Measurements from ENCODE around the gene C2CD2. TPM values are rescaled to one million over a fixed set of nuclear protein-coding genes. Genes with fewer than 3 reads are reported as not detected.
A peak's percentile ranks its signal among the peaks of the same experiment; 100 is the strongest.

The C2CD2 gene
- total and polyA plus RNA-seq, 2 of the 8 experiments (the other 6 are each of a cell fraction or from before 2014, with no cell fraction given) = 10.4 to 13.0 TPM

DNA sequence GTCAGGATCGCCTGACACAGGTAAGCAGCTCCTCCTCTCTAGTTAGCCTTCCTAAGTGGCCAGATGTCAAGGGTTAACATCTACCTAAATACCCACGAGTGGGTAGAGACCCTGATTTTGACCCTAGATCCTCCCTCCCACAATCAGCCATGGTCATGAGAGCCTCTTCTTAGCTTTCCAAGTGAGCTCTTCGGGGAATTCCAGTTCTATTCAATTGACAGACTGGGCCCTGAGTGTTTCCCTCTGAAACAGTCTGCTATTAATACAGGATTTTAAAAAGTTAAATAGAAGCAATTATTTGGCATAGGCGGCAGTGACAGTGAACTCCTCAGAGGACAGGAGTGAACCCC is 28.1 kb downstream of the C2CD2 start:
- Histone ChIP-seq H4K20me1 (replicated peaks in 1 of 2; ENCODE audit: control insufficient read depth in 1 of 2, insufficient read depth in 2 of 2, low read length in 2 of 2) (no peaks in the 10 kb centered on the region), H3K36me3 (ENCODE audit: control insufficient read depth in 2 of 4, insufficient read depth in 4 of 4, low read length in 3 of 4) (no peaks in the 10 kb centered on the region), H3K79me1 (ENCODE audit: low read depth, low read length) (no peaks in the 10 kb centered on the region; the same call in 1 of the 2 replicates), H3K56ac (replicated peaks; ENCODE audit: insufficient read length, low read depth, low read length) (no peak overlapping the region), H3K4me3 (ENCODE audit: extremely low read depth in 1 of 4, insufficient read depth in 2 of 4, low read depth in 3 of 4, low read length in 4 of 4) (peak overlapping the region in 2 of 4 experiments; percentile 14 to 17; a peak in 1 of 8 replicates), H2BK120ac (replicated peaks; ENCODE audit: low read depth, low read length) (no peak overlapping the region), H2BK12ac (ENCODE audit: low read depth, low read length) (no peak overlapping the region), H3K4me2 (ENCODE audit: insufficient read depth in 1 of 2, low read depth in 2 of 2, low read length in 2 of 2) (peak overlapping the region; percentile 38 to 42), H2BK5ac (ENCODE audit: low read depth, low read length) (no peak overlapping the region), H3K23me2 (ENCODE audit: low read depth, low read length) (no peaks in the 10 kb centered on the region), H4K91ac (replicated peaks; ENCODE audit: insufficient read length, low read length) (peak overlapping the region; percentile 73), H2BK20ac (ENCODE audit: low read length) (no peak overlapping the region; the same call in 1 of the 2 replicates), H3K79me2 (ENCODE audit: control insufficient read depth in 1 of 2, insufficient read depth in 2 of 2, low read length in 2 of 2) (no peaks in the 10 kb centered on the region), H4K5ac (ENCODE audit: insufficient read length, low read depth, low read length) (no peak overlapping the region), H3K9me3 (ENCODE audit: insufficient read depth in 2 of 2, low read depth in 1 of 2, low read length in 1 of 2) (no peaks in the 10 kb centered on the region), H2BK15ac (ENCODE audit: low read length) (no peak overlapping the region), H3K4ac (replicated peaks; ENCODE audit: insufficient read length, low read depth, low read length) (no peak overlapping the region), H4K8ac (ENCODE audit: extremely low read depth, insufficient read depth, low read length) (no peak overlapping the region), H3K27me3 (replicated peaks in 1 of 4; ENCODE audit: control insufficient read depth in 3 of 4, extremely low read depth in 1 of 4, insufficient read depth in 3 of 4, low read length in 3 of 4) (no peaks in the 10 kb centered on the region), H3K9ac (replicated peaks in 1 of 4; ENCODE audit: extremely low read depth in 1 of 4, low read depth in 3 of 4, low read length in 3 of 4) (no peak overlapping the region), H3K23ac (ENCODE audit: insufficient read length) (no peak overlapping the region), H3K18ac (ENCODE audit: extremely low read depth, low read length) (no peak overlapping the region), H2AK5ac (ENCODE audit: low read depth, low read length) (peak overlapping the region; percentile 93; the same call in 1 of the 2 replicates), H2AFZ (ENCODE audit: low read length) (no peak overlapping the region), H3K14ac (ENCODE audit: insufficient read length) (no peak overlapping the region), H3K27ac (ENCODE audit: low read depth, low read length) (no peak overlapping the region), H3K4me1 (replicated peaks in 1 of 4; ENCODE audit: control insufficient read depth in 3 of 4, insufficient read depth in 4 of 4, low read length in 3 of 4) (peaks cover 4 to 16% (median 9%) of the 10 kb centered on the region in 4 experiments)
- no peak for FAIRE-seq
- ChIA-PET POLR2A (ENCODE audit: partially characterized antibody) (interaction anchor here (0.6 to 1.4 kb wide), 3 partner anchors 10 to 46 kb away, joined by 3 read pairs; no protein-coding TSS in a partner anchor), CTCF (ENCODE audit: partially characterized antibody) (interaction anchor here (1.0 kb wide), 1 partner anchor 192 kb away, joined by 3 read pairs; no protein-coding TSS in a partner anchor)
- 69% methylated on average over 4 of the region's 4 CpGs; no CpG with 5 or more reads in 1 of the 2 experiments for WGBS, 2 experiments (ENCODE audit: extremely low coverage in 1 of 2, insufficient coverage in 1 of 2, insufficient read length in 1 of 2, insufficient replicate concordance in 2 of 2, low coverage in 1 of 2, low lambda C conversion rate in 2 of 2, missing lambda C conversion rate in 1 of 2)
- no peak for DNase-seq (ENCODE audit: low read depth in 1 of 2, low spot score in 2 of 2)
- TF ChIP-seq TBP (IDR thresholded peaks at IDR 0.05; ENCODE audit: low read depth, low read length) = no peak
- TF ChIP-seq SRF (IDR thresholded peaks at IDR 0.05; ENCODE audit: low read depth, low read length) = no peak
- TF ChIP-seq RBBP5 (IDR thresholded peaks at IDR 0.05; ENCODE audit: borderline replicate concordance, low read depth, low read length) = no peak
- no peak for TF ChIP-seq POLR2A (IDR thresholded peaks at IDR 0.05; ENCODE audit: control extremely low read depth in 1 of 2, low read depth in 2 of 2, low read length in 2 of 2)
- TF ChIP-seq NANOG (IDR thresholded peaks at IDR 0.05; ENCODE audit: insufficient read depth, low read depth, low read length, poor library complexity, severe bottlenecking) = no peak
- TF ChIP-seq EGR1 (IDR thresholded peaks at IDR 0.05; ENCODE audit: borderline replicate concordance, low read depth, low read length) = no peak
- no peak for TF ChIP-seq NRF1 (IDR thresholded peaks at IDR 0.05; ENCODE audit: low read depth, low read length)
- no peak for TF ChIP-seq RXRA (IDR thresholded peaks at IDR 0.05; ENCODE audit: insufficient read depth, low read depth, low read length)
- no peak for TF ChIP-seq RAD21 (IDR thresholded peaks at IDR 0.05 in 1 of 2, conservative IDR thresholded peaks at IDR 0.05 in 1 of 2; ENCODE audit: low read depth in 2 of 2, low read length in 2 of 2)
- TF ChIP-seq KDM1A (IDR thresholded peaks at IDR 0.05; ENCODE audit: borderline replicate concordance, low read length) = no peak
- no peak for TF ChIP-seq CEBPB (IDR thresholded peaks at IDR 0.05; ENCODE audit: low read depth, low read length)
- TF ChIP-seq SP4 (IDR thresholded peaks at IDR 0.05; ENCODE audit: low read length) = no peak
- no peak for TF ChIP-seq POLR2AphosphoS5 (IDR thresholded peaks at IDR 0.05; ENCODE audit: low read depth, low read length)
- no peak for TF ChIP-seq SUZ12 (IDR thresholded peaks at IDR 0.05; ENCODE audit: low read length)
- no peak for TF ChIP-seq EP300 (IDR thresholded peaks at IDR 0.05; ENCODE audit: borderline replicate concordance in 1 of 2, low read depth in 2 of 2, low read length in 2 of 2)
